ENCODE data around the gene INTS1. TPM values are rescaled to one million over a fixed set of nuclear protein-coding genes. Genes with fewer than 3 reads are reported as not detected.

INTS1 gene
- total RNA-seq, 2 donors from 2014 or later = 61.0 to 141 TPM

GRCh38 chr7:1536455-1536742 lies 32.2 kb upstream of the INTS1 start:
- no peak for DNase-seq
- intact Hi-C loops (cut with DNase I) = no loop called here
- H3K27ac ChIP-seq = peak overlapping the region; percentile 79
- no peak for TF ChIP-seq CTCF (IDR thresholded peaks at IDR 0.05)
- peaks cover 18% of the 10 kb centered on the region for H3K36me3 ChIP-seq
- H3K4me1 ChIP-seq = peaks cover 22% of the 10 kb centered on the region
- no peaks in the 10 kb centered on the region for H3K27me3 ChIP-seq
- no peaks in the 10 kb centered on the region for H3K9me3 ChIP-seq
- H3K4me3 ChIP-seq = peak overlapping the region; percentile 23
- peak overlapping the region; percentile 70 to 76 for H3K9ac ChIP-seq (ENCODE audit: low read depth in 2 of 2, low read length in 2 of 2)

- DNase-seq = no peak
- intact Hi-C loops (cut with DNase I) = no loop called here
- H3K36me3 ChIP-seq = peaks cover 16% of the 10 kb centered on the region
- no peaks in the 10 kb centered on the region for H3K27me3 ChIP-seq
- H3K9me3 ChIP-seq = no peaks in the 10 kb centered on the region
- peak overlapping the region in 1 of 2 donors; percentile 70 for H3K9ac ChIP-seq (ENCODE audit: low read depth in 2 of 2, low read length in 2 of 2)
- peak overlapping the region; percentile 79 for H3K27ac ChIP-seq
- H3K4me1 ChIP-seq = peaks cover 22% of the 10 kb centered on the region
- H3K4me3 ChIP-seq = no peak overlapping the region
- TF ChIP-seq CTCF (IDR thresholded peaks at IDR 0.05) = no peak
These were observed 31.7 kb upstream of the INTS1 start for GRCh38 chr7:1535701-1536454.

- TF ChIP-seq CTCF (IDR thresholded peaks at IDR 0.05) = no peak
- H3K27ac ChIP-seq = no peak overlapping the region
These were observed 30.9 kb upstream of the INTS1 start for GRCh38 chr7:1535100-1535458.

GRCh38 chr7:1534330-1535099 lies 30.3 kb upstream of the INTS1 start:
- no peak for TF ChIP-seq CTCF (IDR thresholded peaks at IDR 0.05)
- no peaks in the 10 kb centered on the region for H3K27me3 ChIP-seq
- peaks cover 2% of the 10 kb centered on the region for H3K36me3 ChIP-seq
- intact Hi-C loops (cut with DNase I) = no loop called here
- peaks cover 22% of the 10 kb centered on the region for H3K4me1 ChIP-seq
- peak overlapping the region; percentile 100 for H3K27ac ChIP-seq
- H3K4me3 ChIP-seq = no peak overlapping the region
- H3K9me3 ChIP-seq = no peaks in the 10 kb centered on the region
- peak overlapping the region in 1 of 2 donors; percentile 91 for H3K9ac ChIP-seq (ENCODE audit: low read depth in 2 of 2, low read length in 2 of 2)
- no peak for DNase-seq

More at GRCh38 chr7:1535100-1535458, 30.9 kb upstream of the INTS1 start:
- H3K27me3 ChIP-seq = no peaks in the 10 kb centered on the region
- H3K9me3 ChIP-seq = no peaks in the 10 kb centered on the region
- no peak for DNase-seq
- peaks cover 8% of the 10 kb centered on the region for H3K36me3 ChIP-seq
- no peak overlapping the region for H3K4me3 ChIP-seq
- no peak overlapping the region for H3K9ac ChIP-seq (ENCODE audit: low read depth in 2 of 2, low read length in 2 of 2)
- intact Hi-C loops (cut with DNase I) = no loop called here
- peaks cover 22% of the 10 kb centered on the region for H3K4me1 ChIP-seq

GRCh38 chr7:1533547-1534329 lies 29.5 kb upstream of the INTS1 start:
- Histone ChIP-seq H3K4me1 (peaks cover 22% of the 10 kb centered on the region), H3K9ac (ENCODE audit: low read depth in 2 of 2, low read length in 2 of 2) (peak overlapping the region; percentile 59 to 91), H3K27me3 (no peaks in the 10 kb centered on the region), H3K9me3 (no peaks in the 10 kb centered on the region), H3K4me3 (peak overlapping the region; percentile 52), H3K36me3 (no peaks in the 10 kb centered on the region), H3K27ac (peak overlapping the region; percentile 100)
- no peak for TF ChIP-seq CTCF (IDR thresholded peaks at IDR 0.05)
- intact Hi-C loops (cut with DNase I) = no loop called here
- no peak for DNase-seq
